K562 (cell line): ENCODE data around the gene SLX4IP.

ENCODE experiments used
- NONO ChIP-seq, 2 experiments: fragments of 200-400 bp in 1 of 2; fragments of 450-650 bp in 1 of 2; formaldehyde crosslinking in 1 of 2; IDR thresholded peaks; 2 replicates each; pipeline ENCODE4 v1.6.1; 2017; ENCODE audit warnings: low read depth in 2 of 2, mild to moderate bottlenecking in 2 of 2, moderate library complexity in 2 of 2, low read length in 1 of 2
- USF2 ChIP-seq: sonication (generic); formaldehyde crosslinking; IDR thresholded peaks from 2 replicates; pipeline ENCODE4 v1.5.0; 2020; ENCODE audit warnings: missing genetic modification reagents
- ZNF644 ChIP-seq: fragments of 200-800 bp; sonication (Bioruptor generic); IDR thresholded peaks from 2 replicates; pipeline ENCODE4 v1.6.1; 2016; ENCODE audit warnings: low read depth, missing genetic modification characterization, missing compliant biosample characterization
- TF ChIP-seq, protein P1 (sequence below), 3 experiments: IDR thresholded peaks in 2 of 3; conservative IDR thresholded peaks in 1 of 3; 2 replicates each; pipeline ENCODE4 v1.5.1; 2011 to 2012; ENCODE audit warnings: low read length in 3 of 3, mild to moderate bottlenecking in 3 of 3, control low read depth in 2 of 3, improper control_type of control experiment in 1 of 3, inconsistent platforms in 1 of 3, low read depth in 1 of 3, mixed read lengths in 1 of 3, moderate library complexity in 1 of 3; ENCODE audit not compliant: insufficient read depth in 2 of 3
- TF ChIP-seq, protein P2 (sequence below): sonication (generic); formaldehyde crosslinking; IDR thresholded peaks from 2 replicates; pipeline ENCODE4 v1.8.1; 2022; ENCODE audit warnings: missing genetic modification reagents

DNA sequence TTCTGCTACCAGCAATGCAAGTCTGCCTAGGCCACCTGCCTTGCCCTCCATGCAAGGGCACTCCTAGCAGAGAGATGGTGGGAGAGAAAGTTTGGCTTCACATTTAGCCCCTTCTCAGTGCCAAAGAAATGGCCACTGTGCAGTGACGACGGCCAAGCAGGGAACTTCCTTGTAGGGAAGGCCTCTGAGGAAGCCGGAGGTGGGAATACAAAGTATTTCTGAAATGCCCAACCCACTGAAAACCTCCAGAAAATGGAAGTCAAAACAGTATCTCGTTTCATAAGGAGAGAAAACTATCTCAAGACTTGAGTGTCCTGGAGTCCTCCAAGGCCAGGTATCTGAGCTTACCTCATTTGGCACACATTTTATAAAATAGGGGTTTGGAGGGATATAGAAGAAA lies 196.0 kb downstream of the SLX4IP start:
- TF ChIP-seq, protein P1, sequence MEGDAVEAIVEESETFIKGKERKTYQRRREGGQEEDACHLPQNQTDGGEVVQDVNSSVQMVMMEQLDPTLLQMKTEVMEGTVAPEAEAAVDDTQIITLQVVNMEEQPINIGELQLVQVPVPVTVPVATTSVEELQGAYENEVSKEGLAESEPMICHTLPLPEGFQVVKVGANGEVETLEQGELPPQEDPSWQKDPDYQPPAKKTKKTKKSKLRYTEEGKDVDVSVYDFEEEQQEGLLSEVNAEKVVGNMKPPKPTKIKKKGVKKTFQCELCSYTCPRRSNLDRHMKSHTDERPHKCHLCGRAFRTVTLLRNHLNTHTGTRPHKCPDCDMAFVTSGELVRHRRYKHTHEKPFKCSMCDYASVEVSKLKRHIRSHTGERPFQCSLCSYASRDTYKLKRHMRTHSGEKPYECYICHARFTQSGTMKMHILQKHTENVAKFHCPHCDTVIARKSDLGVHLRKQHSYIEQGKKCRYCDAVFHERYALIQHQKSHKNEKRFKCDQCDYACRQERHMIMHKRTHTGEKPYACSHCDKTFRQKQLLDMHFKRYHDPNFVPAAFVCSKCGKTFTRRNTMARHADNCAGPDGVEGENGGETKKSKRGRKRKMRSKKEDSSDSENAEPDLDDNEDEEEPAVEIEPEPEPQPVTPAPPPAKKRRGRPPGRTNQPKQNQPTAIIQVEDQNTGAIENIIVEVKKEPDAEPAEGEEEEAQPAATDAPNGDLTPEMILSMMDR (IDR thresholded peaks at IDR 0.05 in 2 of 3, conservative IDR thresholded peaks at IDR 0.05 in 1 of 3; ENCODE audit: insufficient read depth in 2 of 3, low read depth in 1 of 3, low read length in 3 of 3): no peak
- TF ChIP-seq USF2 (CRISPR knock-in tag): no peak
- no peak for TF ChIP-seq NONO (IDR thresholded peaks at IDR 0.05; ENCODE audit: low read depth in 2 of 2, low read length in 1 of 2)
- TF ChIP-seq ZNF644 (tag): no peak
- TF ChIP-seq, protein P2, sequence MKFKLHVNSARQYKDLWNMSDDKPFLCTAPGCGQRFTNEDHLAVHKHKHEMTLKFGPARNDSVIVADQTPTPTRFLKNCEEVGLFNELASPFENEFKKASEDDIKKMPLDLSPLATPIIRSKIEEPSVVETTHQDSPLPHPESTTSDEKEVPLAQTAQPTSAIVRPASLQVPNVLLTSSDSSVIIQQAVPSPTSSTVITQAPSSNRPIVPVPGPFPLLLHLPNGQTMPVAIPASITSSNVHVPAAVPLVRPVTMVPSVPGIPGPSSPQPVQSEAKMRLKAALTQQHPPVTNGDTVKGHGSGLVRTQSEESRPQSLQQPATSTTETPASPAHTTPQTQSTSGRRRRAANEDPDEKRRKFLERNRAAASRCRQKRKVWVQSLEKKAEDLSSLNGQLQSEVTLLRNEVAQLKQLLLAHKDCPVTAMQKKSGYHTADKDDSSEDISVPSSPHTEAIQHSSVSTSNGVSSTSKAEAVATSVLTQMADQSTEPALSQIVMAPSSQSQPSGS (CRISPR knock-in tag): no peak
